Measurements from ENCODE around the gene AGPAT1. TPM values are rescaled to one million over a fixed set of nuclear protein-coding genes. Genes with fewer than 3 reads are reported as not detected.
"Not testable (repeated sequence)": the region's sequence is repeated elsewhere in the genome, so short reads cannot be mapped to it uniquely, and the experiment has no call there.

The AGPAT1 gene
- total RNA-seq, 1 donor from 2014 or later, result 63.2 TPM

GRCh38 chr6:32196682-32197616 lies 21.1 kb upstream of the AGPAT1 start:
- H3K4me3 Mint-ChIP-seq, result peak overlapping the region; percentile 94
- H3K4me1 Mint-ChIP-seq, result peaks cover 38% of the 10 kb centered on the region
- H3K36me3 Mint-ChIP-seq, result no peaks in the 10 kb centered on the region
- no peak for DNase-seq (ENCODE audit: low spot score in 2 of 2, unreplicated experiment in 2 of 2)
- no peaks in the 10 kb centered on the region for H3K9me3 Mint-ChIP-seq
- H3K27me3 Mint-ChIP-seq (ENCODE audit: low read depth), result no peaks in the 10 kb centered on the region
- peak overlapping the region; percentile 100 for H3K27ac Mint-ChIP-seq
- no peak for TF ChIP-seq CTCF (IDR thresholded peaks at IDR 0.05; ENCODE audit: unreplicated experiment)

DNA sequence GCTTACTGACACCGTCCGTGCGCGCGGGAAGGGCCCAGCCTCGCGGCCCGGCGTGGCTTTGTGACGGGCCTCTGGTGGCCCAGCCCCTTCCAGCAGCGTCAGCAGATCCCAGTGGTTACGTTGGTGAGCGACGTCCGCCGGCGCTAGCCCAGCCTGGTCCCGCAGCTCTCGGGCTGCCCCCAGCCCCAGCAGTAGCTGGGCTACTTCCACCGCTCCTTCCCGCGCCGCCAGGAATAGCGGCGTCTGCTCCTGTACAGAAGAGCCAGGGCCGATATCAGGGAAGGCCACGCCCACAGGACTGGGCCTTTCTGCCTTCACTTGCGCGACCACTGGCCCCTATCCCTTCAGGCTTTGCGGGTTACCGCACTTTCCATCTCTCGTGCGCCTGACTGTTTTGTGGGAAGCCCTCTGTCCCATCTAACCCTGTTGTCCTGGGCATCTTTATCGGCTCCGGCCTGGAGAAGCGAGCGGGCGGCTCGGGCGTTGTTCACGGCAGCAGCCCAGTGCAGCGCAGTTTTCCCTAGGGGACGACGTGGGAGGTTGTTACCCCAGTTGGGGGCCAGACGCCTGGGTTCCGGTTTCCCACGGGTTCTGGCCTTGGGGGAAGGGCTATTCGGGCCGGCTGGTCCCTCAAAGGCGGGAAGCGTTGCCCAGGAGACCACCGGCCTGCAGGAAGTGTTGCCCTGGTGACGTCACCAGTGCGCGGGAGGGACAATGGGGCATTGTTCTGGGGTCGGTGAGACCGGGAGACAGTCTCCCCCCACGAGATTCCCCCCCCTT lies 20.2 kb upstream of the AGPAT1 start:
- H3K27me3 Mint-ChIP-seq (ENCODE audit: low read depth), result no peaks in the 10 kb centered on the region
- peak; percentile 24 for TF ChIP-seq CTCF (IDR thresholded peaks at IDR 0.05; ENCODE audit: unreplicated experiment)
- H3K36me3 Mint-ChIP-seq, result no peaks in the 10 kb centered on the region
- H3K4me1 Mint-ChIP-seq, result peaks cover 46% of the 10 kb centered on the region
- peak; percentile 64 to 76 for DNase-seq (ENCODE audit: low spot score in 2 of 2, unreplicated experiment in 2 of 2)
- H3K9me3 Mint-ChIP-seq, result no peaks in the 10 kb centered on the region
- H3K4me3 Mint-ChIP-seq, result peak overlapping the region; percentile 94
- peak overlapping the region; percentile 100 for H3K27ac Mint-ChIP-seq

GRCh38 chr6:32195652-32195901 lies 19.7 kb upstream of the AGPAT1 start:
- no peaks in the 10 kb centered on the region for H3K9me3 Mint-ChIP-seq
- H3K36me3 Mint-ChIP-seq, result no peaks in the 10 kb centered on the region
- H3K4me3 Mint-ChIP-seq, result peak overlapping the region; percentile 94
- DNase-seq (ENCODE audit: low spot score in 2 of 2, unreplicated experiment in 2 of 2), result peak; percentile 100
- H3K4me1 Mint-ChIP-seq, result peaks cover 50% of the 10 kb centered on the region
- H3K27ac Mint-ChIP-seq, result peak overlapping the region; percentile 100
- no peaks in the 10 kb centered on the region for H3K27me3 Mint-ChIP-seq (ENCODE audit: low read depth)
- TF ChIP-seq CTCF (IDR thresholded peaks at IDR 0.05; ENCODE audit: unreplicated experiment), result peak; percentile 66

GRCh38 chr6:32194825-32195651 lies 19.2 kb upstream of the AGPAT1 start:
- Mint-ChIP-seq H3K4me1 (peaks cover 53% of the 10 kb centered on the region), H3K27ac (peak overlapping the region; percentile 99), H3K9me3 (no peaks in the 10 kb centered on the region), H3K36me3 (no peaks in the 10 kb centered on the region), H3K4me3 (peak overlapping the region; percentile 94), H3K27me3 (ENCODE audit: low read depth) (no peaks in the 10 kb centered on the region)
- no peak for DNase-seq (ENCODE audit: low spot score in 2 of 2, unreplicated experiment in 2 of 2)
- TF ChIP-seq CTCF (IDR thresholded peaks at IDR 0.05; ENCODE audit: unreplicated experiment), result no peak

GRCh38 chr6:32194388-32194787 lies 18.5 kb upstream of the AGPAT1 start:
- H3K4me1 Mint-ChIP-seq, result peaks cover 53% of the 10 kb centered on the region
- TF ChIP-seq CTCF (IDR thresholded peaks at IDR 0.05; ENCODE audit: unreplicated experiment), result no peak

GRCh38 chr6:32193096-32193495 lies 17.2 kb upstream of the AGPAT1 start:
- H3K4me1 Mint-ChIP-seq, result peaks cover 65% of the 10 kb centered on the region
- H3K9me3 Mint-ChIP-seq; H3K36me3 Mint-ChIP-seq; H3K27me3 Mint-ChIP-seq (ENCODE audit: low read depth); DNase-seq (ENCODE audit: low spot score in 2 of 2, unreplicated experiment in 2 of 2): not testable (repeated sequence)
- peak overlapping the region; percentile 94 for H3K27ac Mint-ChIP-seq
- peak overlapping the region; percentile 51 for H3K4me3 Mint-ChIP-seq

More at GRCh38 chr6:32194388-32194787, 18.5 kb upstream of the AGPAT1 start:
- peak overlapping the region; percentile 94 for H3K4me3 Mint-ChIP-seq
- H3K36me3 Mint-ChIP-seq, result no peaks in the 10 kb centered on the region
- H3K9me3 Mint-ChIP-seq, result no peaks in the 10 kb centered on the region
- H3K27me3 Mint-ChIP-seq (ENCODE audit: low read depth), result no peaks in the 10 kb centered on the region
- no peak for DNase-seq (ENCODE audit: low spot score in 2 of 2, unreplicated experiment in 2 of 2)
- peak overlapping the region; percentile 99 for H3K27ac Mint-ChIP-seq
